Tongue (tissue), 2 donors: ENCODE data around the gene STX18. TPM values are rescaled to one million over a fixed set of nuclear protein-coding genes. Genes with fewer than 3 reads are reported as not detected.
A peak's percentile ranks its signal among the peaks of the same experiment; 100 is the strongest.
"Not testable (repeated sequence)": the region's sequence is repeated elsewhere in the genome, so short reads cannot be mapped to it uniquely, and the experiment has no call there.

Source experiments
- DNase-seq: peaks from one replicate; pipeline ENCODE4 v3.0.0-alpha.2; 2015
- total RNA-seq: library from RNA; depleted of rRNA; stranded (reverse); fragments of >200 nt; gene quantifications from one replicate; pipeline ENCODE4 v1.2.3, GENCODE V29; 2014

STX18 gene
- total RNA-seq, 1 donor from 2014 or later: 17.4 TPM

DNA sequence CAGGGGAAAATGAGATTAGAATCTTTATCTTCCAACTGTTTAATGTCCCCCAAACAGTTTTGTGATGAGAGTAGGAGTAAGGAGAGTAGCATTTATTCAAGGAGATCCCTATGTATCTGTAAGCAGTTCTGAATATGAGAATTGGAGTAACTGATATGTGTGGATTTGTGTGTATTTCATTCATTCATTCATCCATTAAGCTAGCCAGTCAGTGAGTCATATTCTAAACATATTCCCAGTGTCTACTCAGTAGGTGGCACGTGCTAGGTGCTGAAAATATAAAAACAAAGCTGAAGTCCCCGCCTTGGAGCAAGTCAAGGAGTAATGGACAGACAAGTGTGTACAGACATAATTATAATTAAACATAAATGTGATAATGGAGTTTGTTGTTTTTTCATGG, 12.4 kb upstream of the STX18 start:
- no peak for DNase-seq

DNA sequence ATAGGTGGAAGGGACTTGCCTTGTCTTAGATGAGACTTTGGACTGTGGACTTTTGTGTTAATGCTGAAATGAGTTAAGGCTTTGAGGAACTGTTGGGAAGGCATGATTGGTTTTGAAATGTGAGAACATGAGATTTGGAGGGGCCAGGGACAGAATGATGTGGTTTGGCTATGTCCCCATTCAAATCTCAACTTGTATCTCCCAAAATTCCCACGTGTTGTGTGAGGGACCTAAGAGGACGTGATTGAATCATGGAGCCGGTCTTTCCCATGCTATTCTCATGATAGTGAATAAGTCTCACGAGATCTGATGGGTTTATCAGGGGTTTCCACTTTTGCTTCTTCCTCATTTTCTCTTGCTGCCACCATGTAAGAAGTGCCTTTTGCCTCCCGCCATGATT, 10.2 kb upstream of the STX18 start:
- not testable (repeated sequence) for DNase-seq

DNA sequence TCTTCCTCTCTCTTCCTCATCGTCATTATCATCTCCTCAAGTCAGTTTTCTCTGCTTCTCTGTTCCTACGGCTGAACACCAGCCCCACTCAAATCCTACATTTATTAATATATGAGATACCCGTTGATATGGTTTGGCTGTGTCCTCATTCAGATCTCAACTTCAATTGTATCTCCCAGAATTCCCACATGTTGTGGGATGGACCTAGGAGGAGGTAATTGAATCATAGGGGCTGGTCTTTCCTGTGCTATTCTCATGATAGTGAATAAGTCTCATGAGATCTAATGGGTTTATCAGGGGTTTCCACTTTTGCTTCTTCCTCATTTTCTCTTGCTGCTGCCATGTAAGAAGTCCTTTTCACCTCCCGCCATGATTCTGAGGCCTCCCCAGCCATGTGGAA, 8.3 kb upstream of the STX18 start:
- not testable (repeated sequence) for DNase-seq

DNA sequence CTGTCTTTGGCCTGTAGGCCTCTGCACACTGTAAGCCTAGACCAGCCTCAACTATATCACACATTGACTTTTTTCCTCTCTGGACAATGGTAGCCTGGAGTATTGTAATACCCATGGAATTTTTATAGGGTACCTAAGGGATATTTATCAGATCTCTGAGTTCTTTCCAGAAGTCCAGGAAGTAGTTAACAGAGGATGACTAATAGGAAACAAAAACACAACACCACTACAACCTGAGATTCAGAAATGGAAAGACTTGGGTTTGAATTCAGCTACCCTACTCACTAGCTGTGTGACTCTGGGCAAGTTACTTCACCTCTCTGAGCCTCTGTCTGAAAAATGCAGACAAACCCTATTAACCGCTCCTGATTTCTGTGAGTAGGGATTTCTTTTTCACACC, 7.7 kb upstream of the STX18 start:
- no peak for DNase-seq

DNA sequence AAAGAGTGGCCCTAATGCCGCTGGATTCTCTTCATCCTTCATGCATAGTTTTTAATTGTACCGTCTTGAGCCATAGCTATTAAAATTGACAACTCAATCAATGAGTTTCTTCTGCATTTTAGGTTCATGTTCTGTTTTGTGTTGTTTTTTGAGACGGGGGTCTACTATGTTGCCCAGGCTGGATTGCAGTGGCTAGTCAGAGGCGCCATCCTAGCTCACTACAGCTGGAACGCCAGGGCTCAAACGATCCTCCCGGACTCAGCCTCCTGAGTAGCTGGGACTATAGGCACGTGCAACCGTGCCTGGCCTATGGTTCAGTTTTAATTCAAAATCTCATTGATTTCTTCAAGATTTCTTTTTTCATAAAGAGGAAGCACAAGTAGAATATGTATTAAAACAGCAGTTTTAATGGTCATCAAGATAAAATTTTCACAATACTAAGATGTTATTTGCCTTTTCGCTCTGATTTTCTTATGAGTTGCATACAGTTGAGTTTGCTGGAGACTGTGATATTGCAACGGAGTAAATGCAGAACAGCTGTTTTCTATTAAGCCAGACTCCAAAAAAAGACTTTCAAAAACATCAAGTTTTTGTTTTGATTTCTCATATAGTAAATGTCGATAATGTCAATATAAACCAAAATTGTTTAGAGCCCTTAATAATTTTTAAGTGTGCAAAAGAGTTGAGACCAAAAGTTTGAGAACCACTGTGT, 1.1 kb upstream of the STX18 start:
- peak; percentile 14 for DNase-seq

DNA sequence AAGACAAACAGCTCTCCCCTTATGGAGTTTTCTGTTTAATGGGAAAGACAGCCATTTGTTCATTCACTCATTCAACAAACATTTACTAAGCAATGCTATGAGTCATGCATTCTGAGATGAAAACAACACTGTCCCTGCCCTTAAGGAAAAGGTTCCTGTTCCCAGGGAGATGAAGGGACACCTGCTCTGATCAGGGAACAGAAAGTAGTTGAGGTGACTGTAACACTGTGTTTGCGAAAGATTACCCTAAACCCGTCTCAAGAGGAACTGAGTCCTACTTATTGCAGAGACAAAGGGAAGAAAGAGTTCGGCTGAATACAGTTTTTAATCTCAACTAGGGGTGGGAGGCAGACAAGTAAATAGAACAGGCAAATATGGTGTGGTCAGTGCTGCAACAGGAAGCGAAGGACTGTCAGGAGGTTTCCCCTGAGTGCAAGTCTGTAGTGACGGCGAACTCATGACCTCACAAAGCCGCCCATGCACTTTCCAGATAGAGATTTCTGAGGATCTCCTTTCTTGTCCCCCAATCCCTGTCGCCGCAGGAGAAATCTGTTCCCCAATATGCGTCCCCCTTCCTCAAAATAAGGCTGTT, 712 bp downstream of the STX18 start:
- peak; percentile 21 for DNase-seq

DNA sequence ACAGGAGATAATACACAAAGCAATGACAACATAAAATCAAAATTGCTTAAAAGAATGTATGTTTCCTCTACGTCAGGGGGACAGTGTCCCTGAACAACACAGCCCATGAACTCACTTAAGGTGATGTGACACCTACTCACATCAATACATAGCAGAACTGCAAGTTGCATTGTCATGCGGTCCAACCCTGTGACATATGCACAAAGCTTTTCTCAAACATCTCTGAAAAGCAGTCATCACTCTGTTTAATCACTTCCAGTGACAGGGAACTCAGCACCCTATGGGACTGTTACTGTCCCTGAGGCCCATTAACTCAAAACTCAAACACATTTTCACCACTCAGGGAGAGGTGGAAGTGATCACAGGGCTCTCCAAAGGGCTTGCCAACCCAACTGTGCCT, 2.4 kb downstream of the STX18 start:
- DNase-seq: no peak

DNA sequence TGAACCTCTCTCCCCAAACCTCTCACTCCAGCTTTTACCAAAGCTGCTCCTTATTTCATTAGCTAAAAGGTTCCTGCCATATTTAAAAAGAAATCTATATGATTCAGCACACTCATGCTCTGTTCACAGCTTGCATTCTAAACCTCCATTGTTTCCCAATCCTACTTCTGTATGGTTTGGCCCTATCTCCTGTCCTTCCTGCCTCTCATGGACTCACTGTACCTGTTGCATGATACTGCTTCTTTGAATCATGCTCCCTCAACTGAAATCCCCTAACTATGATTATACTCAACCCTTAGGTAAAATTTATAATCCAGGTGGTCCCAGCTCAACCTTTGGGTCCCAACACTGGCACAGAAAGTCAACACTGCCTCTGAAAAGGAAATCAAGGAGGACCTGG, 6.3 kb downstream of the STX18 start:
- no peak for DNase-seq

DNA sequence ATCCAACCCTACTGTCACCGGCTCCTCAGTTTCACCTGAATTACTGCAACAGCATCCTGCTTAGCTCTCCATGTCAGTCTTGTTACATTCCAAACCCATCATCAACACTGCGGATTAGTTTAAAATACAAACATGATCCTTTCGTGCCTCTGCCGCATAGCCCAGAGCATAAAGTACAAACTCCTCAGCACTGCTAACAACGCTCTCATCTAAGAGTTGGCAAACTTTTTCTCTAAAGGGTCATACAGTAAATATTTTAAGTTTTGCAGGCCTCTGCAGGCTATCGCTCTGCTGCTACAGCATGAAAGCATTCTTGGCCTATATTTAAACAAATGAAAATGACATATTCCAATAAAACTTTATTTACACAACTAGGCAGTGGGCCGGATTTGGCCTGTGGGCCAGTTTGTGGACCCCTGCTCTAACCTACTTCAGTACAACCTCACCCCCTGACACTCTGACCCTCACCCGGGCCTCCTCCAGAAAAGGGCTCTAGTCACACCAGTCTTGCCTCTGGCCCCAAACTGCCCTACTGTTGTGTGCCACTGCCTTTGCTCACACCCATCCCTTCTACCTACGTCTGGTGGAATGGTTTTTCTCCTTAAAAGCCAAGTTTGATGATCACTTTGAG, 7.2 kb downstream of the STX18 start:
- DNase-seq: no peak

DNA sequence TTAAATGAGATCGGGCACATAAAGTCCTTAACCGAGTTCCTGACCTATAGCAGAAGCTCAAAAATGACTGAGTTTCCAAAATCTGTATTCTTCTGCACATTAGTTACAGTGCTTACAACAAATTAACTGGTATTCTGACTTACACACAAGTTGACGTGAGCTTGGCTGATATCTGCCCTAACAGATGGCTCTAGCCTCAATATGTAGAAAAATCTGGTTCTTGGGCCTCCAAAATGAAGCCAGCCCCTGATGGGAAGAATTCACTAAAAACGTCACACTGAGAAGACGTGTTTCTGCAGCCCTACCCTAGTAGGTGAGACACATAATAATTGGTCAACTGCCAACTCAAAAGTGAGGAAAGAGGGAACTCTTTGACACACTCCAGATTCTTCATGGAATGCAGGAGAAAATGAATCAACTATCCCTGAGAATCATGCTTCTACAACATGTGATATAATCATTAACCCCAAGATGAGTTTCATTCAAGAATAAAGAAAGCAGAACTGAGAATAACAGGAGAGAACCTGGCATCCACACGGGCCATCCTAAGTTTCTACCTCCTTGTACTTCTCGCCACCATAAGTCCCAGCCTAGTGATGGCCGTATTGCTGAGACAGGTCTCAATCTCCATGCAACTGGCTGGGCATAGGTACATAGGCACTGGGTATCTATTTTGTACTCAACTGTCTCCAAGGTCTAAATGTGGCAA, 8.2 kb downstream of the STX18 start:
- DNase-seq: peak; percentile 14

DNA sequence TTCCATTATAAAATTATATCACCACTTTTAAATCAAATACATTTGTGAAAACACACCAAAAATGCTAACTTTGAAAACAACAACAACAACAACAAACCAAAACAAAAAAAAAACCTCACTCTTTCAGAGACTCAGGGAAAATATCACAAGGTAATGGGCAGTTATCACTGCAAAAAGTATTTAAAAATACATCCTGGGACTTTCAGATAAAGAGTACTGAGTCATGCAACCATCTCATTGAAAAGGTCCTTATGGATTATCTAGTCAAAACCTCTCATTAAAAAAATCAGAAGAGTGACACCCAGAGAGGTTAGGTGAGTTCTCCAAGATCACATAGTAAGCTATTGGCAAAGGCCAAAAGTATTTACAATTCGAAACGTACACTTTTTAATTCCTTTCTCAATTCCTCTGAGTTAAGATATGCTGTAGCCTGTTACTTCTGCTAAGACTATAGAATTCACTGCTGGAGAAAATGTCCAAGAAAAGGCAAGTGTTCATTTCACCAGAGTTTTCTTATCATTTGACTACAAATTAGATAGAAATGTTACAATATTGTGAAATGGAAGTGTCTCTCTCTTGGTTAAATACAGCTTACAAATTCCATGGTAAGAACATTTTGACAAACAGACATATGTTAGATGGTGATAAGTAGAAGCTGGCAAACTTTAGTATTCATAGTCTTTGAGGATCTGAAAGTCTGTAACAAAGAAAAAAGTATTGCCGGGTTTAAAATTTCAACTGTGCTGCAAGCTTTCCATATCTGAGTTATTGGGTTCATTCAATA, 9.3 kb downstream of the STX18 start:
- no peak for DNase-seq

DNA sequence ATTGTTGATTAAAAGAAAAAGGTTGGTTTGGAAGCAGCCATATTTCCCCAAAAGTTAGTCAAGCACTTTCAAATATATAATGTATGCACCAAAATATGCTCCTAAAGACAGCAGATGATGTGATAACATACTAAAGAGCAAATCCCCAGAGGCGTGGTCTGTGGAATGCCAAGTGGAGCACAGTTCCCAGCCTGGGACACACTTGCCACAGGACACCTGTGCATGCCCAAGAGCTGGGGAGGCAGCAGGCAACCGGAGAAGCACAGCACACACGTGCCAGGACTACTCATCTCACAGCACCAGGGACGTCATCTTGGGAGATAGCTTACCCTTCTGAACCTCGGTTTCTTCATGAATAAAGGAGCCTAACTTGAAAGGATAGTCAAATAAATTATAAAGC, 12.5 kb downstream of the STX18 start:
- peak; percentile 11 for DNase-seq

DNA sequence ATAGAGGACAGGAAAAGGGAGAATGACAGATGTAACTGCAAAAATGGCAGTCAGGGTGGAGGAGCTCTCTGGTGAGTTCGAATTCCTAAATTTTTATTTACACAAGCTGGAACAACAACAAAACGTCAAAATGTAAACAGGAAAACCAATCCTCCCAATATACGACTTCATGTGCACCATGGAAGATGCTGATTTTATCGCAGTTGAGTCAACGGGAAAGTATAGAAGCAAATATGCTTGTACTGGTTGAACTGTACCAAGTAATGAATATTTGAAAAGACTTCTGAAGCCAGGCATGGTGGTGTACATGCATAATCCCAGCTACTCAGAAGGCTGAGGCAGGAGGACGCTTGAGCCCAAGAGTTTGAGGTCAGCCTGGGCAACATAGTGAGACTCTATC, 15.4 kb downstream of the STX18 start:
- DNase-seq: no peak

DNA sequence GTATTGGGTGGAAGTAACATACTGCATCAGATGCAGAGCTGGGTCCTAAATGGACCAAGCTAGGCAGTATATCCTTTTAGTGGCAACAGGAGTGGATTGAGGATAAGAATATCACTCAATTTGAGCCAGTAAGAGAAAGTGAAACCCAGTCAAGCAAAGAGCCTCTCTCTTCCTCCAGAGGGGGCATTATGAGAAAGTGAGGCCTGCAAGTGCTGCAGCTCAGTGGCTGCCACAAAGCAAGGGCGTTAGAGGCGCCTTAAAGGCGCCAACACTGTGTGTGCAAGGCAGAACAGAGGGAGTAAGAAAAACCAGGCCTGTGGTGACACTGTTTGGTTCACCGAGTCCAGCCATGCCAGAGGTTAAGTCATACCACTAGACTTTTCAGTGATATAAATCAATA, 17.5 kb downstream of the STX18 start:
- DNase-seq: no peak

DNA sequence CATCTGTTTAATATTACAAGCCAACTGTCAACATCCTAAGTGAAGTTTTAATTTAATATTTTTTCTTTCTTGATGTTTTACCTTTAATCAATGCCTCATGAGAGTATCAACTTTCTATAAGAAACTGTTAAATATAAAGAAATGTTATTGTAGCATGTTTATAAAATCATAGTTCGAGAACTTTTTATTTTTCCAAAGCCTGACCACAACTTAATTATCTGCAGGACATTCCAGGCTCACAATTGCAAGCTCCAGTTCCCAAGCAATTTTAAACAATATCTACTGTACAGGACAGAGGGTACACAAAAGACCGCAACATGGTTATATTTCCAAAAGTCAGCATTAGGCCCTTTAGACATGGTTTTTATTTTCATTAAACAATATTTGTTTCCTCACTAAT, 20.1 kb downstream of the STX18 start:
- peak; percentile 26 for DNase-seq

DNA sequence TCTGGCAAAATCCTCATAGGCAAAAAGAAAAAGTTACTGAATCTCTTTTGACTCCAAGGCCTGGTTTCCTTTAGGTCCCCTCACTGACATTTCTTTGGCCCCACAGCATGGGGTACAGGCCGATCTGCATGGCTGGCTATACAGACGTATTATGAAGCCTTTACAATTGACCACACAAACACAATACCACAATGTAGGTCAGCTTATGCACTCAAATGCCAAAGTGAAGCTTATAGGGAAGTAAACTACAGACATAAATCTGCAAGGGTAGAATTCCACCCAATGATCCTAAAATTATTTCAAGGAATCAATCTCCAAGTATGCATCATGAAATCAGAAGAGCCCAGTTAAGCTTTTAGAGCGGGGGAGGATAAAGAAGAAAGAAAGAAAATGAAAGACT, 20.7 kb downstream of the STX18 start:
- DNase-seq: peak; percentile 35

DNA sequence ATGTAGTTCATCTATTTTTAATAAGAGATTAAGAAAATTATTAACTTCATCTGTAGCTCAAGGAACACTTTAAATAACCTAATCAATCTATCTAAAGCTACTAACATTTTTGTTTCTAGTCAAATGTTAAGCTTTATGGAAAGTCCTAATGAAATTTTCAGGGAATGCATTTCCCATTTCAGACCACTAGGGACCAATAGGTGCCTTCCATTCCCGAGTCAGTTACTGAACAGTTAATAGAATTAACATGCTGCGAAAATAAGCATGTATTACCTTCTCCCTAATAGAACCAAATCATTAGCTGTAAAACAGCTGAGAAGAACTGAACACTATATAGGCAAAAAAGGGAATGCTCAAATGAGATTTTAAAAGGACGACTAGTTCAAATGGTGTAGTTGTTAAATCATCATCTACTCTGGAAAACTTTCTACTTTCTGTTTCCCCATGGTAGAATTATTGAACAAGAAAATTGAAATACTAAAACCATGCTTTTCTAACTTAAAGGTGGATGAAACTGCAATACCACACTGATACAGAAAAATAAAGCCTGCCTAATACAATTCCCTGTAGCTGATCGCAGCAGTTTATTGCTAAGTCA, 22.5 kb downstream of the STX18 start:
- DNase-seq: no peak

DNA sequence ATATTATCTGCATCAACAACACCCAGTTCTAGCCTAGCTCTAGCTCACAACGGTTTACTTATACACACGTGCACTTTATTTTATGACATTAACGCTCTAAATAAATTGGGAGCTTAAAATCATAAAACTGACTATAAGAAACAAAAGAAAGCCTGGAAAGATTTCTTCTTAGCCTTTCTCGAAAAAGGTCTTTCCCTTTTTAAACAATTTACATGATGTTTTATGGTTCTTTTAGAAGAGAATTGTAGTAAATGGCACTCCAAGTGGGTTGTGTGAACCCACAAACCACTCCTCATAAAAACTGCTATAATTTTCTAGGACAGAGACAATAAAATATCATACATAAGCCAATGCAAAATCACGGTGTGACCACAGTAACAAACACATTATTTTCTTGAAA, 23.1 kb downstream of the STX18 start:
- DNase-seq: no peak

DNA sequence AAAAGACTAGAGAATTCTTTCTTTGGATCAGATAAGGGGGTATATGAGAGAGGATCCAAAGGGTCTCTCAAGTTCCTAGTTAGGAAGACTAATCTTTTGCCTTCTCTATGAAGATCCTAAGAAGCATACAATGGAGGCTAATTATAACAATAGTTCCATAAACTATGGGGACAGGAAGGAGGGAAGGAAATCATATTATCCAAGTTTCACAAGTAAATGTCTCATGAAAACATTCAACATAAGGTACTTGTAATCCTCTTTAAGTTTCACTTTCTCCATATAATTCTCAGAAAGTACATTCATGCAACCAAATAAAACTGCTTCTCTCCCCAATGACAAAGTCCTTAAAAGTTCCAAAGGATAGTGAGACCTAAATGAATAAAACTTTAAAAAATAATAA, 27.1 kb downstream of the STX18 start:
- DNase-seq: no peak

DNA sequence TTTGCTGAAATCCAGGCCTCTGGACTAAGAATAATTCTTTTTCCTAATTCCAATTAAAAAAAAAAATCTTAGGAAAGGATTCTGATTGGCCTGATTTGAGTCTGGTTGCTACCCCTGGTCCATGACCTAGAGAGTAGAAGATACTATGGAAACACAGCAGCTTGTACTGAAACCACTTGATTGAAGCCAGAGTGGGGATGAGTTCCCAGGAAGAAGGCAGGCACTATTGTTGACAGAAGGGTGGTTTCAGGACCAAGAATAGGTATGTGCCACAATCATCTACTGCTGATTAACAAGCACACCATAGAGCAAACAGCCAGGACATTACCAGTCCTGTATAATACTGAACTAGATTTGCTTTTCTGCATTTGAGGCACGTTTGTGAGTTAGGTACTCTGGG, 29.6 kb downstream of the STX18 start:
- DNase-seq: no peak

DNA sequence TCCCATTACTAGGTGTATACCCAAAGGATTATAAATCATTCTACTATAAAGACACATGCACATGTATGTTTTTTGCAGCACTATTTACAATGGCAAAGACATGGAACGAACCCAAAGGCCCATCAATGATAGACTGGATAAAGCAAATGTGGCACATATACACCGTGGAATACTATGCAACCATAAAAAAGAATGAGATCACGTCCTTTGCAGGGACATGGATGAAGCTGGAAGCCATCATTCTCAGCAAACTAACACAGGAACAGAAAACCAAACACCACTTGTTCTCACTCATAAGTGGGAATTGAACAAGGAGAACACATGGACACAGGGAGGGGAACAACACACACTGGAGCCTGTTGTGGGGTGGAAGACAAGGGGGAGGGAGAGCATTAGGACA, 31.2 kb downstream of the STX18 start:
- not testable (repeated sequence) for DNase-seq

DNA sequence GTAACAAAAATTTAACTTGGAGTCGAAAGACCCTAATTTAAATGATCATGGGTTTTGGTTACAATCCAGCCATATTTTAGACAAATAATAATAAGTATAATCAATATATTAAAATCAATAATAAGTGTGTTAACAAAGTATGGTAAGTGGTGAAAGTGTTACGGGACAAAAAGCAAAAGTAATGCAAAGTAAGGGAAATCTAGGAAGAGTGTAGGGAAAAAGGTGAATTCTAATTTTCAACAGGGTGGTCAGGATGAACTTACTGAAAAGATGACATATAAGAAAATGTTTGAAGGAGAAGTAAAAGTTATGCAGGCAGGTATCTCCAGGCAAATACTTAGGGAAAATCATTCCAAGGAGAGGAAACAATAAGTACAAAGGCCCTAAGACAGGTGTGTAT, 32.3 kb downstream of the STX18 start:
- no peak for DNase-seq
